Measurements from ENCODE around the gene FLNB. TPM values are rescaled to one million over a fixed set of nuclear protein-coding genes. Genes with fewer than 3 reads are reported as not detected.

Gene FLNB
- total and polyA plus RNA-seq, 2 of the 13 experiments (the other 11 are each of a cell fraction or from before 2014, with no cell fraction given): 106 to 130 TPM

DNA sequence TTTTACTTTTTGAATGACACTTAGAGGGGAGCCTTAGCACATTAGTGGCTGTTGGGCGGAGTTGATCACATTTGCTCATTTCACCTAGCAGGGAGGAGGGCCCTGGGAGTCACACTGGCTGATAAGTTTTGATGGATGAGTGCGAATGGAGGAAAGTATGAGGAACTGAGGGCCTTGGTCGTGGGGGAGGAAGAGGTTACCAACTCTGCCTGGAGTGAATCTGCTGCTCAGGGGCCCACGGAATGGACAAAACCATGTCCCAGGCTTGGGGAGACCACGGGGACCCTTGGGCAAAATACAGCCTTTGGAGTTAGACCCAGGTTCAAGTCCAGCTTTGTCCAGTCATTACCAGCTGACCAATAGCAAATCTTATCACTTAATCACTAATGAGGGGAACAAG, 5.1 kb upstream of the FLNB start:
- H4K20me1 ChIP-seq (ENCODE audit: insufficient read depth, low read length): no peaks in the 10 kb centered on the region
- CTCF ChIA-PET (ENCODE audit: low intra/inter-chr PET ratio, low total read pairs): no interaction called here
- H2AFZ ChIP-seq (ENCODE audit: low read length): no peak overlapping the region
- BruUV-seq (replicated peaks): no TSS peak
- H3K4me3 ChIP-seq (replicated peaks in 1 of 3; ENCODE audit: insufficient read depth in 1 of 3, low read depth in 2 of 3, low read length in 3 of 3): no peak overlapping the region
- POLR2A ChIA-PET: no interaction called here
- TF ChIP-seq ZNF563 (CRISPR knock-in tag; IDR thresholded peaks at IDR 0.05): no peak
- no peak for TF ChIP-seq ELF4 (CRISPR knock-in tag; IDR thresholded peaks at IDR 0.05; ENCODE audit: borderline replicate concordance)
- TF ChIP-seq ZNF816 (CRISPR knock-in tag; IDR thresholded peaks at IDR 0.05; ENCODE audit: borderline replicate concordance): no peak
- TF ChIP-seq, protein P1, sequence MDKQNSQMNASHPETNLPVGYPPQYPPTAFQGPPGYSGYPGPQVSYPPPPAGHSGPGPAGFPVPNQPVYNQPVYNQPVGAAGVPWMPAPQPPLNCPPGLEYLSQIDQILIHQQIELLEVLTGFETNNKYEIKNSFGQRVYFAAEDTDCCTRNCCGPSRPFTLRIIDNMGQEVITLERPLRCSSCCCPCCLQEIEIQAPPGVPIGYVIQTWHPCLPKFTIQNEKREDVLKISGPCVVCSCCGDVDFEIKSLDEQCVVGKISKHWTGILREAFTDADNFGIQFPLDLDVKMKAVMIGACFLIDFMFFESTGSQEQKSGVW (CRISPR knock-in tag; IDR thresholded peaks at IDR 0.05; ENCODE audit: borderline replicate concordance): no peak
- TF ChIP-seq, protein P2, sequence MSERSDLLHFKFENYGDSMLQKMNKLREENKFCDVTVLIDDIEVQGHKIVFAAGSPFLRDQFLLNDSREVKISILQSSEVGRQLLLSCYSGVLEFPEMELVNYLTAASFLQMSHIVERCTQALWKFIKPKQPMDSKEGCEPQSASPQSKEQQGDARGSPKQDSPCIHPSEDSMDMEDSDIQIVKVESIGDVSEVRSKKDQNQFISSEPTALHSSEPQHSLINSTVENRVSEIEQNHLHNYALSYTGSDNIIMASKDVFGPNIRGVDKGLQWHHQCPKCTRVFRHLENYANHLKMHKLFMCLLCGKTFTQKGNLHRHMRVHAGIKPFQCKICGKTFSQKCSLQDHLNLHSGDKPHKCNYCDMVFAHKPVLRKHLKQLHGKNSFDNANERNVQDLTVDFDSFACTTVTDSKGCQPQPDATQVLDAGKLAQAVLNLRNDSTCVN (CRISPR knock-in tag; IDR thresholded peaks at IDR 0.05; ENCODE audit: borderline replicate concordance): no peak
- TF ChIP-seq, protein P3, sequence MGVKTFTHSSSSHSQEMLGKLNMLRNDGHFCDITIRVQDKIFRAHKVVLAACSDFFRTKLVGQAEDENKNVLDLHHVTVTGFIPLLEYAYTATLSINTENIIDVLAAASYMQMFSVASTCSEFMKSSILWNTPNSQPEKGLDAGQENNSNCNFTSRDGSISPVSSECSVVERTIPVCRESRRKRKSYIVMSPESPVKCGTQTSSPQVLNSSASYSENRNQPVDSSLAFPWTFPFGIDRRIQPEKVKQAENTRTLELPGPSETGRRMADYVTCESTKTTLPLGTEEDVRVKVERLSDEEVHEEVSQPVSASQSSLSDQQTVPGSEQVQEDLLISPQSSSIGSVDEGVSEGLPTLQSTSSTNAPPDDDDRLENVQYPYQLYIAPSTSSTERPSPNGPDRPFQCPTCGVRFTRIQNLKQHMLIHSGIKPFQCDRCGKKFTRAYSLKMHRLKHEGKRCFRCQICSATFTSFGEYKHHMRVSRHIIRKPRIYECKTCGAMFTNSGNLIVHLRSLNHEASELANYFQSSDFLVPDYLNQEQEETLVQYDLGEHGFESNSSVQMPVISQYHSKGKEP (CRISPR knock-in tag; IDR thresholded peaks at IDR 0.05): no peak
- TF ChIP-seq, protein P4, sequence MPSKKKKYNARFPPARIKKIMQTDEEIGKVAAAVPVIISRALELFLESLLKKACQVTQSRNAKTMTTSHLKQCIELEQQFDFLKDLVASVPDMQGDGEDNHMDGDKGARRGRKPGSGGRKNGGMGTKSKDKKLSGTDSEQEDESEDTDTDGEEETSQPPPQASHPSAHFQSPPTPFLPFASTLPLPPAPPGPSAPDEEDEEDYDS (CRISPR knock-in tag; IDR thresholded peaks at IDR 0.05): no peak
- TF ChIP-seq, protein P5, sequence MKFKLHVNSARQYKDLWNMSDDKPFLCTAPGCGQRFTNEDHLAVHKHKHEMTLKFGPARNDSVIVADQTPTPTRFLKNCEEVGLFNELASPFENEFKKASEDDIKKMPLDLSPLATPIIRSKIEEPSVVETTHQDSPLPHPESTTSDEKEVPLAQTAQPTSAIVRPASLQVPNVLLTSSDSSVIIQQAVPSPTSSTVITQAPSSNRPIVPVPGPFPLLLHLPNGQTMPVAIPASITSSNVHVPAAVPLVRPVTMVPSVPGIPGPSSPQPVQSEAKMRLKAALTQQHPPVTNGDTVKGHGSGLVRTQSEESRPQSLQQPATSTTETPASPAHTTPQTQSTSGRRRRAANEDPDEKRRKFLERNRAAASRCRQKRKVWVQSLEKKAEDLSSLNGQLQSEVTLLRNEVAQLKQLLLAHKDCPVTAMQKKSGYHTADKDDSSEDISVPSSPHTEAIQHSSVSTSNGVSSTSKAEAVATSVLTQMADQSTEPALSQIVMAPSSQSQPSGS (CRISPR knock-in tag; IDR thresholded peaks at IDR 0.05): no peak
- TF ChIP-seq ZNF460 (CRISPR knock-in tag; IDR thresholded peaks at IDR 0.05; ENCODE audit: borderline replicate concordance): no peak
- TF ChIP-seq GLI4 (CRISPR knock-in tag; IDR thresholded peaks at IDR 0.05; ENCODE audit: borderline replicate concordance): no peak
- no peak for TF ChIP-seq TBX2 (CRISPR knock-in tag; IDR thresholded peaks at IDR 0.05; ENCODE audit: borderline replicate concordance)
- TF ChIP-seq PRMT3 (CRISPR knock-in tag; IDR thresholded peaks at IDR 0.05; ENCODE audit: borderline replicate concordance, low read depth): no peak
- no peak for TF ChIP-seq GABPA (IDR thresholded peaks at IDR 0.05; ENCODE audit: low read depth, low read length)
- TF ChIP-seq GABPA (CRISPR knock-in tag; IDR thresholded peaks at IDR 0.05; ENCODE audit: low read depth): no peak
- TF ChIP-seq ARNT2 (CRISPR knock-in tag; IDR thresholded peaks at IDR 0.05; ENCODE audit: low read depth): no peak
- TF ChIP-seq, protein P6, sequence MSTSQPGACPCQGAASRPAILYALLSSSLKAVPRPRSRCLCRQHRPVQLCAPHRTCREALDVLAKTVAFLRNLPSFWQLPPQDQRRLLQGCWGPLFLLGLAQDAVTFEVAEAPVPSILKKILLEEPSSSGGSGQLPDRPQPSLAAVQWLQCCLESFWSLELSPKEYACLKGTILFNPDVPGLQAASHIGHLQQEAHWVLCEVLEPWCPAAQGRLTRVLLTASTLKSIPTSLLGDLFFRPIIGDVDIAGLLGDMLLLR (CRISPR knock-in tag; IDR thresholded peaks at IDR 0.05): no peak
- peaks cover 53% of the 10 kb centered on the region for H3K4me1 ChIP-seq (ENCODE audit: insufficient read depth, low read length)
- no peak for ATAC-seq
- FAIRE-seq: no peak
- WGBS (ENCODE audit: low lambda C conversion rate): 88% methylated on average over 5 of the region's 5 CpGs
- no peaks in the 10 kb centered on the region for H3K36me3 ChIP-seq (replicated peaks in 1 of 2; ENCODE audit: control insufficient read depth in 1 of 2, insufficient read depth in 2 of 2, low read length in 2 of 2)
- no peak overlapping the region for H3K27ac ChIP-seq (ENCODE audit: extremely low read length, insufficient read depth, low read length)
- no peak overlapping the region for H3K4me2 ChIP-seq (ENCODE audit: low read depth, low read length)
- H3K27me3 ChIP-seq (ENCODE audit: control insufficient read depth in 1 of 2, insufficient read depth in 2 of 2, low read length in 2 of 2): no peaks in the 10 kb centered on the region
- no peaks in the 10 kb centered on the region for H3K9me3 ChIP-seq (ENCODE audit: low read length)
- H3K79me2 ChIP-seq (ENCODE audit: insufficient read depth, low read length): no peaks in the 10 kb centered on the region
- intact Hi-C loops (cut with micrococcal nuclease; ENCODE audit: unreplicated experiment) (no loop called here), in situ Hi-C loops (cut with HindIII; ENCODE audit: extremely low pct_ligation_motif_present, low pct_unique_long_range_greater_than_20kb) (no loop called here)
- no peak for DNase-seq (ENCODE audit: low spot score)
- no peak overlapping the region for H3K9ac ChIP-seq (ENCODE audit: insufficient read depth, low read depth, low read length)
